ENCODE data around the gene ADCY3.

Gene ADCY3

GRCh38 chr2:24920098-24920808 is at the start of gene ADCY3:
ADCY3 (minus strand) TSS chr2:24920237; CDS start chr2:24918987, 1,250 bp downstream.
- DNase-seq = peak; percentile 56 to 83 (median 72)

DNA sequence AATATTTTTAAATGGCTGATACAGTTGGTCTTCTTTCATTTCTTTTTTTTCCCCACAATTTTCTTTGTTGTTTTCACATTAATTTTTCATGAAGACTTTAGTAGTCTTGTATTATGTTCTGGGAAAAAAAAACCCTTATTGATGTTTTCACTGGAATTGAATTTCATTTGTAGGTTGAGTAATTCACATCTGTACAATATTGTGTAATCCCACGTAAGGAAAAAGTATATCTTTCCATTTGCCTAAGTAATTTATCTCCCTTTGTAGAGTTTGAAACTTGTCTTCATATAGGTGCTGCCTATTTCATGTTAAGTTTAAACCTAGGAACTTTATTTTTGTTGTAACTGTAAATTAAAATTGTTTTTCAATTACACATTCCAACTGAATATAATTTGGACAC is 49.7 kb upstream of the ADCY3 start:
- no peak for DNase-seq

DNA sequence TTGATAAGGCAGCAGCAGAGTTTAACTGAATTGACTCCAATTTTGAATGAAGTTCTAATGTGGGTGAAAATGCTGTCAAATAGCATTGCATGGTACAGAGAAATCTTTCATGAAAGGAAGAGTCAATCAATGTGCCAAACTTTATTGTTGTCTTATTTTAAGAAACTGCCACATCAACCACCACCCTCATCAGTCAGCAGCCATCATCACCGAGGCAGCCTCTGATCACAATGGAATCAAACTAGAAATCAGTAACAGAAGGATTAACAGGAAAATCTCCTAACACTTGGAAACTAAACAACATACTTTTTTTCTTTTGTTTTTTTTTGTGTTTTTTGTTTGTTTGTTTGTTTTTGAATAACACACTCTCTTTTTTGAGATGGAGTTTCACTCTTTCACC is 41.9 kb upstream of the ADCY3 start:
- DNase-seq = no peak

DNA sequence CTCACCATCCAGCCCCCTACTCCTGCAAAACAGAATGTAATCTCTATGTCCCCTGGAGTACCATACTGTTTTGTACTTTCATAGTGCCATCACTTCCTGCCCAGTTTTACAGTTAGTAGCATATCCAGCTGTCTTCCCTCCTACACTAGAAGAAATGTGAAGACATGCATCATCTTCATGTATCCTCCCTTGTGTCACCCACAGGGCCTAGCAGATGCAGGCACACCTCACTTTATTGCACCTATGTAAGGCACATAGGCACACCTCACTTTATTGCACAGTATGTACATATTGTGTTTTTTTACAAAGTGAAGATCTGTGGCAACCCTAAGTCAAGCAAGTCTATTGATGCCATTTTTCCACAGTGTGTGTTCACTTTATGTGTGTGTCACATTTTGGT is 39.7 kb upstream of the ADCY3 start:
- DNase-seq = no peak

DNA sequence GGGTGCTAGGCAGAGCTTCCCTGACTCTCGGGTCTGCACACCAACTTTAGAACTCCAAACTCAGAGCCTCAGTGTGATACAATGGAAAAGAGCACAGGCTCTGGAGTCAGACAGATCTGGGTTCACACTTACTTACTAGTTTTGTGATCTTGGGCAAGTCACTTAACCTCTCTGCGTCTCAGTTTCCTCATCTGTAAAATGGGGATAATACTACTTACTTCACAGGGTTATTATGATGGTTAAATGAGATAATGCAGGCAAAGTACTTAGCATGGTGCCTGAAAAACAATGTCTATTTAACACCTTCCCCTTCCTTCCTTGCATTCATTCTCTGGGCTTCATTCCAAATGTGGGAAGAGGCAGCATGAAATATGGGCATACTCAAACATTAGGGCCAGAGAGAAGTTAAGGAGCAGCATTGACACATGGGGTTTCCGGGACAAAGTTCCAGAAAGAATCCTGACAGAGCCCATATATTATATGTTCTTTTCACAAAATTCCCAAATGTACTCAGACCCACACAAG is 38.4 kb upstream of the ADCY3 start:
- no peak for DNase-seq

- DNase-seq = no peak
These were observed 37.9 kb upstream of the ADCY3 start for GRCh38 chr2:24957976-24958375.

GRCh38 chr2:24957221-24957620 is 37.2 kb upstream of the ADCY3 start:
- DNase-seq = no peak

DNA sequence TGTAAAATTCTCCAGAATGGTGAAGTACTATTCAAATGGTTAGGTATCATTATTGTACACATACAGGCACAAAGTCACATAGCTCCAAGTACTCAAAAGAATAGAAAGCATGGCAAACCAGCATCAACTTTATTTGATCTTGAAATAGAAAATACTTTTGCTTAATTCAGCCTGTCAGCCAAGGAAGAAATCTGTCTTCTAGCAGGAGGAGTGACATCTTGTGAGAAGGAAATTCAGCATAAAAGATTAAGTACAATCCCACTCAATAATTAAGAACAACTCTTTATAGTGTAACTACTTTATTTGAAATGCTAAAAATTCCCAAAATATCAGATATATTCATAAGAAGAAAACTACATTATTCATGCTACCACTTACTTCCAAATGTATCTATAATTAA is 35.9 kb upstream of the ADCY3 start:
- DNase-seq = no peak

DNA sequence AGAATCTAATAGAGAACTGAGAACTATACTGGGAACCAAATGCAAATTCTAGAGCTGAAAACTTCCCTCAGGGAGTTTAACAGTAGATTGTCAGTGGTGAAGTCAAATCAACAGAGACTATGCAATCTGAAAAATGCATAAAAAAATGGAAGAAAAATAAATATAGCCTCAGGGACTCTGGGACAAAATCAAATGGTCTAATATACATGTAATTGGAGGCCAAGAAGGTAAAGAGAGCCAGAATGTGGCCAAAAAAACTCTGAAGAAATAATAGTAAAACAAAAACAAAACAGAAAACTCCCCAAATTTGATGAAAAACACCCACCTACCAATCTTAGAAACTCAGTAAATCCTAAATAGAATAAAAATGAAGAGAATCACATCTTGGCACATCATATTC is 35.2 kb upstream of the ADCY3 start:
- DNase-seq = no peak

- no peak for DNase-seq
These were observed 30.1 kb upstream of the ADCY3 start for GRCh38 chr2:24950102-24950501.

- no peak for DNase-seq
These were observed 28.5 kb upstream of the ADCY3 start for GRCh38 chr2:24948506-24948905.

- no peak for DNase-seq
These were observed 27.6 kb upstream of the ADCY3 start for GRCh38 chr2:24947561-24948157.

DNA sequence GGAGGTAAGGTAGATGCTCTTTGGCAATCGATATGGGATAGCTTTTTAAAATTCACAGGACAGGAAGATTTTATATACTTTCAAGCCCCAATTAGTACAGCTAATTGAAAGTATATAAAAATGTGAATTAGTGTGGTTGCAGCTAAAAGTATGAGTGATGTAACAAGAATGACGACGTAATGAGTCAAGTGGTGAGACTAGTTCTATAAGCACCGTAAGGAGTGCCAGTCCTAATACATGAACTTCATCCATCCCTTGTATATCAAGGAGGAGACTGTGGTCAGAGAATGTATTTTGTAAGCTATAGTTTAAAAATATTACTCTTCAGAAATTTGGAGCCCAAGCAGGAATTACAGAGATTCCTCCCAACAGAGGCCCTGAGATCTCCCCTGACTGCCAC is 25.9 kb upstream of the ADCY3 start:
- peak in 1 of 3 donors; percentile 7 for DNase-seq

GRCh38 chr2:24943427-24944053 is 23.5 kb upstream of the ADCY3 start:
- DNase-seq = no peak

DNA sequence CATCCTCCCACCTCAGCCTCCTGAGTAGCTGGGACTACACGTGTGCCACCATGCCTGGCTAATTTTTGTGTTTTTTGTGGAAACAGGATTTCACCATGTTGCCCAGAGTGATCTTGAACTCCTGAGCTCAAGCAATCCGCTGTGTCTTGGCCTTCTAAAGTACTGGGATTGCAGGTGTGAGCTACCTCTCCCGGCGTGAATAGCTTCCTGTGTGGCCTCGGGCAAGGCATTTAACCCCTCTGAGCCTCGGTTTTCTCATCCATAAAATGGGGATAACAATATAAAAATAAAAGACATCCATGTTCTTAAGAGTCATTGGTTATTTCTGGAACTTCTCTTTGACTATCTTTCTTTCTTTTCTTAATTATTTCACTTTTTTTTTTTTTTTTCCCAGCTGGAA is 19.3 kb upstream of the ADCY3 start:
- DNase-seq = no peak

- DNase-seq = no peak
These were observed 17.2 kb upstream of the ADCY3 start for GRCh38 chr2:24937236-24937635.

GRCh38 chr2:24935145-24935544 is 15.1 kb upstream of the ADCY3 start:
- no peak for DNase-seq

- DNase-seq = no peak
These were observed 12.7 kb upstream of the ADCY3 start for GRCh38 chr2:24932715-24933114.

- DNase-seq = peak; percentile 20 to 23 (median 22)
These were observed 10.7 kb upstream of the ADCY3 start for GRCh38 chr2:24930768-24931167.

GRCh38 chr2:24929230-24929629 is 9.2 kb upstream of the ADCY3 start:
- DNase-seq = no peak

DNA sequence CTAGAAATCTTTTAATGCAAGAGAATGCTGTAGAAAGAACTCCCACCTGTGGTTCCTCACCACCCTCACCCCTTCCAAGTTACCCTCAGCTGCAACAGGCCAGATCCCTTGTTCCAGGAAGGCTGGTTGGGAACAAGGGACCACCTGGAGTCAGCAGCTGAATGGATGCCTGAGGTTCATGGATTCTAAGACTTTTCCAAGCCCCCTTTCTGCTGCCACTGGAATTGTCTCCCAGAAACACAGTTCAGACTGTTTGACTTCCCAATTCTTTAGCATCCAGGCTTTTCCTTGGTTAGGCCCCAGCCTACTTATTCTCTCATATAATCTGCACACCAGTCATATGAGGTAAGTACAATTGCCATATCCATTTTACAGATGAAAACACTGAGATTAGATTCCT is 8.0 kb upstream of the ADCY3 start:
- DNase-seq = no peak

DNA sequence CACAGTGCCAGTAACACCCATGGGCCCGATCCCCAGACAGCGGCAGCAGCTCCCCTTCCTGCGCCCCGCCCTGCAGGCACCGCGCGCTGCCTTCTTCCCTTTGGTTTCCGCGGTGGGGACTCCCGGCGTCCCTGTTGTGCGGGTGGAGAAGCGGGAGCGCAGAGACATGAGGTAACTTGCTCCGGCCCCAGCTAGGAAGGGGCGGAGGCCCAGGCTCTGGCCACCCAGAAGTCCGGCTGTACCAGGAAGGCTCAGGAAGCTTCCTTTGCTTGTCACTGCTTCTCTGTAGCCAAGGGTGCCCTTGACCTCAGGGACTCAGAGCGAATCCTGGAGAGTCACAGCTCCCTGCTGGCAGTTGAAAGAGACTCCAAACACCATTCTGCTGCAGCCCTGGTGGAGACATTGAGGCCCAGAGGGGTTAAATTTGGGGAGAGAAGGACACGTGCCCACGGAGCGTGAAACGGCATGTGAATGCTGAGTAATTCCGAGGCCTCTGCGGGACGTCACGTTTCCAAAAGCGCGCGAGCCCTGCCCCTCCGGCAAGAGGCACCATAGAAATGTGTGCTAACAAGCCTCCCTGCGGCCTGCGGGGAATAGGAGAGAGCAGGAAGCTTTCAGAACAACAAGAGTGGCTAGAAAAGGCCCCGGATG is 6.7 kb upstream of the ADCY3 start:
- DNase-seq = peak; percentile 53 to 73 (median 56)

- DNase-seq = no peak
These were observed 6.2 kb upstream of the ADCY3 start for GRCh38 chr2:24926220-24926601.

- no peak for DNase-seq
These were observed 5.8 kb upstream of the ADCY3 start for GRCh38 chr2:24925815-24926214.
